Stomach (tissue), 4 donors: ENCODE measurements around the gene SLC22A4.

Source experiments
- CTCF ChIP-seq, 7 experiments: fragments of 450-650 bp in 4 of 7; fragments of 200-600 bp in 3 of 7; sonication (generic) in 3 of 7; IDR thresholded peaks; one replicate each; pipeline ENCODE4 v1.5.1; 2016 to 2019; ENCODE audit warnings: antibody characterized with exemption in 7 of 7, control low read depth in 2 of 7, mild to moderate bottlenecking in 1 of 7
- POLR2A ChIP-seq, 4 donors: fragments of 450-650 bp; IDR thresholded peaks; one replicate each; pipeline ENCODE4 v1.6.1; 2016; ENCODE audit warnings: antibody characterized with exemption in 4 of 4, control low read depth in 2 of 4, mild to moderate bottlenecking in 1 of 4, moderate library complexity in 1 of 4
- POLR2AphosphoS5 ChIP-seq, 3 donors: sonication (generic); formaldehyde crosslinking; IDR thresholded peaks; one replicate each; pipeline ENCODE4 v1.6.1; 2016; ENCODE audit warnings: antibody characterized with exemption in 3 of 3

- TF ChIP-seq CTCF (IDR thresholded peaks at IDR 0.05) (no peak), POLR2A (IDR thresholded peaks at IDR 0.05) (no peak), POLR2AphosphoS5 (IDR thresholded peaks at IDR 0.05) (no peak)
These were observed 31.5 kb downstream of the SLC22A4 start for GRCh38 chr5:132325691-132326090.
